ENCODE measurements around the gene IFT27. TPM values are rescaled to one million over a fixed set of nuclear protein-coding genes. Genes with fewer than 3 reads are reported as not detected.
"Not testable (repeated sequence)": the region's sequence is repeated elsewhere in the genome, so short reads cannot be mapped to it uniquely, and the experiment has no call there.

IFT27 gene
- total RNA-seq, 4 donors from 2014 or later: 19.7 to 27.7 (median 22.8) TPM

DNA sequence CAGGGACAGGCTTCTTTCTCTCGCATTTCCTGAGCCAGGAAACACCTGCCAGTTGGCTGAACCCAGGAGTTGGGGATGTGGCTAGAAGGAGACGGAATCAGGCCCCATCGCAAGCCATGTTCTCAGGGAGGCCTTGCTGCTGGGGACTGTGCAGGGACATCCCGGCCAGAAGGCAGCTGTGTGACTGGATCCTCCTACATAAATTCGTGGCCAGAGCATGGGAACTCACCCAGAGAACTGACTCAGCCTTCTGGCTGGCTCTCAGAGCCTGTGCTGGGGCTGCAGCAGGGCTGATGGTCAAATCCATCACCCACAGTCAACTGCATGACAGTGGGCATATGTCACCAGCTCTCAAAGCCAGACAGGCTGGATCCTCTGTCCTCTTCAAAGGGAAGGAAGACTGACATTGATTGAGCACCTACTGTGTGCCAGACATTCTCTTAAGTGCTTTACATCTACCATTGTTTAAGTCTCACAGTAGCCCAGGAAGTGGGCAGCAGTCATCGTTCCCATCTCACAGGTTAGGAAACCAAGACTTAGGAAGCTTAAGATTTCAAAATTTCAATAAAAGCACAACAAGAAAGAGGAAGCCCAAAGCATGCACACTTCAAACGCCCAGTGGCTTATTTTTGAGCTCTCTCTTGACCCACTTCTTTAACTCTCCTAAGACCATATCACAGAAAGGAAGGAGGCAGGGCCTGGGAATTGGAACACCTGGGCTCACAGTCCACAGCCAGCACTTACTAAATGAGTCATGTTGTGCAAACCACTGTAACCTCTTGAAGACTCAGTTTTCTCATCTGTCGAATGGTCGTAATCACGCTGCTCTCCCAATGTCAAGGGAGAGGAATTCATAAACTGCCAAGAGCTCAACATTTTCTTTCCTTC lies 41.5 kb downstream of the IFT27 start:
- TF ChIP-seq POLR2A (IDR thresholded peaks at IDR 0.05): no peak
- TF ChIP-seq, protein P1, sequence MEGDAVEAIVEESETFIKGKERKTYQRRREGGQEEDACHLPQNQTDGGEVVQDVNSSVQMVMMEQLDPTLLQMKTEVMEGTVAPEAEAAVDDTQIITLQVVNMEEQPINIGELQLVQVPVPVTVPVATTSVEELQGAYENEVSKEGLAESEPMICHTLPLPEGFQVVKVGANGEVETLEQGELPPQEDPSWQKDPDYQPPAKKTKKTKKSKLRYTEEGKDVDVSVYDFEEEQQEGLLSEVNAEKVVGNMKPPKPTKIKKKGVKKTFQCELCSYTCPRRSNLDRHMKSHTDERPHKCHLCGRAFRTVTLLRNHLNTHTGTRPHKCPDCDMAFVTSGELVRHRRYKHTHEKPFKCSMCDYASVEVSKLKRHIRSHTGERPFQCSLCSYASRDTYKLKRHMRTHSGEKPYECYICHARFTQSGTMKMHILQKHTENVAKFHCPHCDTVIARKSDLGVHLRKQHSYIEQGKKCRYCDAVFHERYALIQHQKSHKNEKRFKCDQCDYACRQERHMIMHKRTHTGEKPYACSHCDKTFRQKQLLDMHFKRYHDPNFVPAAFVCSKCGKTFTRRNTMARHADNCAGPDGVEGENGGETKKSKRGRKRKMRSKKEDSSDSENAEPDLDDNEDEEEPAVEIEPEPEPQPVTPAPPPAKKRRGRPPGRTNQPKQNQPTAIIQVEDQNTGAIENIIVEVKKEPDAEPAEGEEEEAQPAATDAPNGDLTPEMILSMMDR (IDR thresholded peaks at IDR 0.05): no peak
- Histone ChIP-seq H3K36me3 (no peaks in the 10 kb centered on the region), H3K27me3 (no peaks in the 10 kb centered on the region), H3K9me3 (peaks cover 0 to 4% (median 0%) of the 10 kb centered on the region in 4 donors), H3K4me1 (no peaks in the 10 kb centered on the region), H3K4me3 (no peak overlapping the region), H3K27ac (no peak overlapping the region)
- peak in 2 of 3 donors; percentile 34 to 44 for DNase-seq

DNA sequence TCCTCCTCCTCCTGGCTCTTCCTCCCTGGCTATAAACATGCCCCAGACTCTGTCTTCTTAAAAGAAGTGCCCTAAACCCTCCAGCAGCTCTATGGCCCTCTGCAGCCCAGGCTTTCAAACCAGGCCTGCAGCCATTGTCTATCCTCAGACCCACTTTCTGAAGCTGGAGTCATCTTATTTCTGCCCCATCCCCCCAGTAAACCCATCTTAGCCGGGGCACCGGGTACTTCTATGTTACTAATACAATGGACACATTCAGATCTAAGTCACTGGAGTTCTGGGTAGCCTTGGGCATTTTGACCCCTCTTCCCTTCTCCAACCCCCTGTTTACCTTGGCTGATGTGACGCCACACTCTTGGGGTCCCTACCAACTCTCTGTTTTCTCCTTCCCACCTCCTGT lies 42.6 kb downstream of the IFT27 start:
- H3K4me3 ChIP-seq: no peak overlapping the region
- DNase-seq: peak in 2 of 3 donors; percentile 10 to 22
- no peaks in the 10 kb centered on the region for H3K4me1 ChIP-seq
- TF ChIP-seq, protein P1 (IDR thresholded peaks at IDR 0.05): no peak
- TF ChIP-seq POLR2A (IDR thresholded peaks at IDR 0.05): no peak
- H3K36me3 ChIP-seq: no peaks in the 10 kb centered on the region
- H3K9me3 ChIP-seq: no peaks in the 10 kb centered on the region
- no peaks in the 10 kb centered on the region for H3K27me3 ChIP-seq
- H3K27ac ChIP-seq: no peak overlapping the region

DNA sequence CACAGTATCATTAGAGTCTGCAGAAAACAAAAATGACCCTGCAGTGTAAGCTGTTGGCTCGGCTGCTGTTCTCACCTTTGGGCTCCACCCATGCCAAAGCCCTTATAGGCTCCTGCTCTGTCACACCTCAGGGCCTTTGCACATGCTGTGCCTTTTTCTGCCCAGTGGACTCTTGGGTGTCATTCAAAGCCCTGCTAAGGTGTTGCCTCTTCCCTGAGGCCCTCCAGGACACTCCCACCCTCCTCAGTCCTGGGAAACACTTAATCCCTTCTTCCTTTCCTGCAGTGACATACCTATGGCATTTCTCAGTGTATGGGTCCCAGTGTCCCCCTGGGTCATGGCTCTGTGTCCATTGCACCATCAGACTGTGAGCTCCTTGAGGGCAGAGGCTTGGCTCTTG lies 43.3 kb downstream of the IFT27 start:
- Histone ChIP-seq H3K27me3 (no peaks in the 10 kb centered on the region), H3K36me3 (no peaks in the 10 kb centered on the region), H3K4me3 (no peak overlapping the region), H3K4me1 (no peaks in the 10 kb centered on the region), H3K9me3 (no peaks in the 10 kb centered on the region), H3K27ac (no peak overlapping the region)
- peak in 2 of 3 donors; percentile 13 to 17 for DNase-seq
- TF ChIP-seq, protein P1 (IDR thresholded peaks at IDR 0.05): no peak
- no peak for TF ChIP-seq POLR2A (IDR thresholded peaks at IDR 0.05)

DNA sequence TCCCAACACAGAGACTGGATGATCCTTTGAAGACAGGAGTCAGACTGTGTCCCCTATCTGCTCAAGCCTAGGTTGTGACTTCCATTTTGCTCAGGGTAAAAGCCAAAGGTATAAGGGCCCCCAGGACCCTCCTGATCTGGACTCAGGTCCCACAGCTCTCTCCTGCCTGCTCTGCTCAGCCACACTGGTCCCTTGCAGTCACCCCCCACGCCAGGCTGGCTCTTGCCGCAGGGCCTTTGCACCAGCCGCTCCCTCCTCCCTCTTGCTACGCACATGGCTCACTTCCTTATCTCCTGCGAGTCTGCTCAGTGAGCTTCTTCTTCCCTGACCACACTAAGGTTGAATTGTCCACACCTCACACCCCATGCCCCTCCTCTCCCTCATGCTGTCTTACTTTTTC lies 44.0 kb downstream of the IFT27 start:
- H3K36me3 ChIP-seq: no peaks in the 10 kb centered on the region
- DNase-seq: peak; percentile 1 to 33 (median 22)
- no peaks in the 10 kb centered on the region for H3K4me1 ChIP-seq
- no peak overlapping the region for H3K27ac ChIP-seq
- TF ChIP-seq POLR2A (IDR thresholded peaks at IDR 0.05): no peak
- TF ChIP-seq, protein P1 (IDR thresholded peaks at IDR 0.05): no peak
- no peak overlapping the region for H3K4me3 ChIP-seq
- no peaks in the 10 kb centered on the region for H3K9me3 ChIP-seq
- H3K27me3 ChIP-seq: no peaks in the 10 kb centered on the region

DNA sequence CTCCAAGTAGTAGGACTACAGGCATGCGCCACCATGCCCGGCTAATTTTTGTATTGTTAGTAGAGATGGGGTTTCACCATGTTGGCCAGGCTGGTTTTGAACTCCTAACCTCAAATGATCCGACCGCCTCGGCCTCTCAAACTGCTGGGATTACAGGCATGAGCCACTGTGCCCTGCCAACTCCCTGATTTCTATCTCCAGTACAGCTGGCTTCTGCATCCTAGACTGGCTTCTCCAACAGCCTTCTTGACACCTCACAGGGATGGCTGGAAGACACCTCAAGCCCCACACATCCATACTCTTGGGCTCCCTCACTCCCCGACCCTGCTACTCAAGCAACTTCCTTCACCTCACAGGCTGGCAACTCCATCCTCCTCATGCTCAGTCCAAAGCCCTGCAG lies 44.6 kb downstream of the IFT27 start:
- H3K27me3 ChIP-seq, H3K36me3 ChIP-seq, H3K9me3 ChIP-seq, H3K27ac ChIP-seq, H3K4me1 ChIP-seq, H3K4me3 ChIP-seq: not testable (repeated sequence)
- DNase-seq: peak; percentile 3 to 21 (median 4)

DNA sequence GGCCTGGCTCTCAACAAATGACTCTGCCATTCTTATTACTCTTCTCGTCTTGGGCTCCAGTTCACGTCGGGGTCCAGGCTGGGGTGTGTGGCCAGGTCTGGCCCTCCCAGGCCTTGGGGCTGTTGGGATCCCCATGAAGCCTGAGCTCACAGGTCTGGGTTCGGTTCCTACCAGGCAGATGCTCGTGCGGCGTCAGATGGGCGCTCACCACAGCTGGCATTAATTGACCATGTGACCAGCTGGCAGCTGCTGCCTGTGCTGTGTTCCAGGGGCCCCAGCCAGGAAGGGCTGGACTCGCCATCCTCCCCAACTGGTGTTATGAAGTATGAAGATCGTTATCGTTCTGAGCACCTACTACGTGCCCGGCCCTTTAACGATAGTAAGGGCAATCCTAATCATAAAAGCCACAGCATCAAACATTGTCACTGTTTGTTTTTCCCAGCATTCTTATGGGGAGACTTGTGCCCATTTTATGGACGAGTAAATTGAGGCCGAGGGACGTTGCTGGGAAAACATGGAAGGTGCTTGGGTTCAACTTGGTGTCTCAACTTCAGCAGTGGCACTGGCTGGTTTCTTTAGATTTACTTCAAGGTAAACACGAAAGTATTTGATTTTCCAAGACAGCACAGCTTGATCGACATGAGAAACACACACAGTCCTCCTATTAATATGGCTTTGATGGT lies 45.6 kb downstream of the IFT27 start:
- TF ChIP-seq POLR2A (IDR thresholded peaks at IDR 0.05): no peak
- TF ChIP-seq, protein P1 (IDR thresholded peaks at IDR 0.05): no peak
- peak; percentile 2 to 36 (median 10) for DNase-seq

More for the DNA sequence above, 45.6 kb downstream of the IFT27 start:
- no peaks in the 10 kb centered on the region for H3K36me3 ChIP-seq
- no peaks in the 10 kb centered on the region for H3K27me3 ChIP-seq
- H3K4me3 ChIP-seq: no peak overlapping the region
- H3K4me1 ChIP-seq: no peaks in the 10 kb centered on the region
- no peaks in the 10 kb centered on the region for H3K9me3 ChIP-seq
- no peak overlapping the region for H3K27ac ChIP-seq
